Stimulated activated CD4-positive, alpha-beta T cell treated with anti-CD3 and anti-CD28 coated beads, Interleukin-1b, Interleukin-23, amount 100 ng/mL, for 1 hour (primary cell): ENCODE results near the gene PPA1.
"Not testable (repeated sequence)": the region's sequence is repeated elsewhere in the genome, so short reads cannot be mapped to it uniquely, and the experiment has no call there.

Experiments
- DNase-seq, 2 donors: peaks; one replicate each; pipeline ENCODE4 v3.0.0-alpha.2; 2020; ENCODE audit warnings: low read depth in 2 of 2

Gene PPA1

GRCh38 chr10:70233109-70233938 is at the start of gene PPA1:
Gene PPA1 (minus strand): TSS chr10:70233429. CDS start chr10:70233327, 102 bp downstream.
- peak; percentile 98 to 99 for DNase-seq

- DNase-seq, result no peak
These were observed 48.4 kb upstream of the PPA1 start for GRCh38 chr10:70281609-70282008.

GRCh38 chr10:70280099-70280498 is 46.9 kb upstream of the PPA1 start:
- DNase-seq, result no peak

GRCh38 chr10:70277396-70278030 is 44.3 kb upstream of the PPA1 start:
- no peak for DNase-seq

- no peak for DNase-seq
These were observed 41.4 kb upstream of the PPA1 start for GRCh38 chr10:70274643-70275042.

GRCh38 chr10:70272925-70273316 is 39.7 kb upstream of the PPA1 start:
- no peak for DNase-seq

GRCh38 chr10:70271996-70272924 is 39.0 kb upstream of the PPA1 start:
- no peak for DNase-seq

GRCh38 chr10:70270952-70271351 is 37.7 kb upstream of the PPA1 start:
- DNase-seq, result no peak

GRCh38 chr10:70269741-70270140 is 36.5 kb upstream of the PPA1 start:
- DNase-seq, result no peak

- DNase-seq, result no peak
These were observed 35.1 kb upstream of the PPA1 start for GRCh38 chr10:70268376-70268775.

GRCh38 chr10:70267161-70267933 is 34.1 kb upstream of the PPA1 start:
- DNase-seq, result no peak

- DNase-seq, result no peak
These were observed 33.5 kb upstream of the PPA1 start for GRCh38 chr10:70266701-70267100.

- no peak for DNase-seq
These were observed 32.8 kb upstream of the PPA1 start for GRCh38 chr10:70266056-70266455.

GRCh38 chr10:70265032-70265689 is 31.9 kb upstream of the PPA1 start:
- no peak for DNase-seq

GRCh38 chr10:70260734-70261133 is 27.5 kb upstream of the PPA1 start:
- no peak for DNase-seq

GRCh38 chr10:70260259-70260658 is 27.0 kb upstream of the PPA1 start:
- no peak for DNase-seq

GRCh38 chr10:70258216-70258615 is 25.0 kb upstream of the PPA1 start:
- DNase-seq, result no peak

GRCh38 chr10:70257816-70258215 is 24.6 kb upstream of the PPA1 start:
- not testable (repeated sequence) for DNase-seq

GRCh38 chr10:70256463-70256862 is 23.2 kb upstream of the PPA1 start:
- no peak for DNase-seq

- DNase-seq, result no peak
These were observed 22.4 kb upstream of the PPA1 start for GRCh38 chr10:70255329-70256299.
